Measurements from ENCODE around the gene FNBP1.

- TF ChIP-seq POLR2AphosphoS5 (IDR thresholded peaks at IDR 0.05; ENCODE audit: borderline replicate concordance, low read depth, low read length), result no peak
- TF ChIP-seq EZH2 (IDR thresholded peaks at IDR 0.05), result no peak
- no peak for TF ChIP-seq FOXP2 (optimal IDR thresholded peaks at IDR 0.05; ENCODE audit: control extremely low read depth, extremely low read length, insufficient read depth)
Measured at GRCh38 chr9:129914051-129914450, 128.9 kb downstream of the FNBP1 start.

Measured in SK-N-MC (cell line).